OCI-LY7 (cell line): ENCODE data around the gene CARMIL1.

Experiments used
- CTCF ChIP-seq: fragments of 200-600 bp; sonication (generic); conservative IDR thresholded peaks from 2 replicates; pipeline ENCODE4 v1.5.1; 2014; ENCODE audit warnings: mild to moderate bottlenecking, antibody characterized with exemption, low read length, moderate library complexity, mixed read lengths
- EZH2phosphoT487 ChIP-seq: fragments of 200-600 bp; sonication (generic); IDR thresholded peaks from 2 replicates; pipeline ENCODE4 v1.6.1; 2018; ENCODE audit warnings: low read depth, borderline replicate concordance, mild to moderate bottlenecking, mixed run types, antibody characterized with exemption, low read length, moderate library complexity, mixed read lengths

DNA sequence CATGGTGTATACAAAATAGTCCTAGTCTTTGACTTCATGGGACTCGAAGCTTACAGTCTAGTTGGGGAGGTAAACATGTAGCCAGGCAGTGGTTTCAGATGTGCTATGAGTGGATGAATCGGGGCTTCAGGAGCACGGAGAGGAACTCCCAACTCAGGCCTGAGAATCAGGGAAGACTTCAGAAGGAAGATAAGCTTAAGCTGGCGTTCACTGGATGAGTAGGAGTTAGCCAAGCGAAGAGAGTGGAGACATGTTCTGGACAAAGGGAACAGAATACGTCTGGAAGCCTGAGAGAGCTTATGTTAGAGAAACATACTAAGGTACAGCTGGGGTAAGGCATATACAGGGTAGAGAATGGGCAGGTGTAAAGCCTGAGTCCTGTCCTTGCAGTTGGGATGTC lies 8.8 kb downstream of the CARMIL1 start:
- TF ChIP-seq CTCF (no peak), EZH2phosphoT487 (no peak)
